GM18909 (cell line): ENCODE data around the gene HDGFL2.
"Not testable (repeated sequence)": the region's sequence is repeated elsewhere in the genome, so short reads cannot be mapped to it uniquely, and the experiment has no call there.

Experiments used
- ATAC-seq: cut with Tn5 transposase; IDR thresholded peaks from one replicate; pipeline ENCODE4 v1.9.1; 2021; ENCODE audit warnings: mild to moderate bottlenecking; ENCODE audit not compliant: unreplicated experiment, poor library complexity

The HDGFL2 gene

DNA sequence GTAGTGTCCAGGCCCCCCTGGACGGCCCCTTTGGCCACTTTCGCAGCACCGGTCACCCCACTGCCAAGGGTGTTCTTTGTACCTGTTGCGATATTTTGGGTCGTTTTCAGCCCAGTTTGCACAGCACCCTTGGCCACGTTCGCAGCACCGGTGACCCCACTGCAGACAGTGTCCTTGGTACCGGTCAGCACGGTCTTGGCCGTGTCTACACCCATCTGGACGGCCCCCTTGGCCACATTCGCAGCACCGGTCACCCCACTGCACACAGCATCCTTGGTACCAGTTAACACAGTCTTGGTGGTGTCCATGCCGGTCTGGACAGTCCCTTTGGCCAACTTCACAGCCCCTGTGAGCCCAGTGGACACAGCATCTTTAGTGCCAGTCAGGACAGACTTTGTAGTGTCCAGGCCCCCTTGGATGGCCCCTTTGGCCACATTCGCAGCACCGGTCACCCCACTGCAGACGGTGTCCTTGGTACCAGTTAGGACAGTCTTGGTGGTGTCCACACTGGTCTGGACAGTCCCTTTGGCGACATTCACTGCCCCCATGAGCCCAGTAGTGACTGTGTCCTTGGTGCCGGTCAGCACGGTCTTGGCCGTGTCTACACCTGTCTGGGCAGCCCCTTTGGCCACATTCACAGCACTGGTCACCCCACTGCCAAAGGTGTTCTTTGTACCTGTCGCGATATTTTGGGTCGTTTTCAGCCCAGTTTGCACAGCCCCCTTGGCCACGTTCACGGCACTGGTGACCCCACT lies 39.4 kb downstream of the HDGFL2 start:
- no peak for ATAC-seq

DNA sequence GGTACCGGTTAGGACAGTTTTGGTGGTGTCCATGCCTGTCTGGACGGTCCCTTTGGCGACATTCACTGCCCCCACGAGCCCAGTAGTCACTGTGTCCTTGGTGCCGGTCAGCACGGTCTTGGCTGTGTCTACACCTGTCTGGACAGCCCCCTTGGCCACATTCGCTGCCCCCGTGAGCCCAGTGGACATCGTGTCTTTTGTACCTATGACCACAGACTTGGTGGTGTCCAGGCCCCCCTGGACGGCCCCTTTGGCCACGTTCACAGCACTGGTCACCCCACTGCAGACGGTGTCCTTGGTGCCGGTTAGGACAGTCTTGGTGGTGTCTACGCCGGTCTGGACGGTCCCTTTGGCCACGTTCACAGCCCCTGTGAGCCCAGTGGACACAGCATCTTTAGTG lies 40.0 kb downstream of the HDGFL2 start:
- ATAC-seq: no peak

DNA sequence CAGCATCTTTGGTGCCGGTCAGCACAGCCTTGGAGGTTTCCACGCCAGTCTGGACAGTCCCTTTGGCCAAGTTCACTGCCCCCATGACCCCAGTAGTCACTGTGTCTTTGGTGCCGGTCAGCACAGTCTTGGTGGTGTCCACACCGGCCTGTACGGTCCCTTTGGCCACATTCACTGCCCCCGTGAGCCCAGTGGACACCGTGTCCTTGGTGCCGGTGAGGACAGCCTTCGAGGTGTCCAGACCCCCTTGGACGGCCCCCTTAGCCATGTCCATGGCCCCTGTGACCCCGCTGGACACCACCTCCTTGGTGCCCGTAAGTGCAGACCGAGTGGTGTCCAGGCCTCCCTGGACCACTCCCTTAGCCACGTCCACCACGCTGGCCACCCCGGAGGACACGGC lies 41.2 kb downstream of the HDGFL2 start:
- ATAC-seq: no peak

DNA sequence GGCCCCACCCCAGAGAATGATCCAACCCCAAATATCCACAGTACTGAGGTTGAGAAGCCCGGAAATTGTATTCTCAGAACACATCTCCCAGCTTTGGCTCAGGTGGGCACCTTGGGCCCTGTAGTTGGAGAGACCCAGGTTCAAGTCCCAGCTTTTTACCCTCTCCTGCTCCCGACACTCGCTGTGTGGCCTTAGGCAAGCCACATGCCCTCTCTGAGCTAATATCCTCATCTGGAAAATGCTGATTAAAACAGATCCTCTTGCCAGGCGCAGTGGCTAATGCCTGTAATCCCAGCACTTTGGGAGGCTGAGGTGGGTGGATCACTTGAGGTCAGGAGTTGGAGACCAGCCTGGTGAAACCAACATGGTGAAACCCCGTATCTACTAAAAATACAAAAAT lies 43.6 kb downstream of the HDGFL2 start:
- ATAC-seq: no peak

DNA sequence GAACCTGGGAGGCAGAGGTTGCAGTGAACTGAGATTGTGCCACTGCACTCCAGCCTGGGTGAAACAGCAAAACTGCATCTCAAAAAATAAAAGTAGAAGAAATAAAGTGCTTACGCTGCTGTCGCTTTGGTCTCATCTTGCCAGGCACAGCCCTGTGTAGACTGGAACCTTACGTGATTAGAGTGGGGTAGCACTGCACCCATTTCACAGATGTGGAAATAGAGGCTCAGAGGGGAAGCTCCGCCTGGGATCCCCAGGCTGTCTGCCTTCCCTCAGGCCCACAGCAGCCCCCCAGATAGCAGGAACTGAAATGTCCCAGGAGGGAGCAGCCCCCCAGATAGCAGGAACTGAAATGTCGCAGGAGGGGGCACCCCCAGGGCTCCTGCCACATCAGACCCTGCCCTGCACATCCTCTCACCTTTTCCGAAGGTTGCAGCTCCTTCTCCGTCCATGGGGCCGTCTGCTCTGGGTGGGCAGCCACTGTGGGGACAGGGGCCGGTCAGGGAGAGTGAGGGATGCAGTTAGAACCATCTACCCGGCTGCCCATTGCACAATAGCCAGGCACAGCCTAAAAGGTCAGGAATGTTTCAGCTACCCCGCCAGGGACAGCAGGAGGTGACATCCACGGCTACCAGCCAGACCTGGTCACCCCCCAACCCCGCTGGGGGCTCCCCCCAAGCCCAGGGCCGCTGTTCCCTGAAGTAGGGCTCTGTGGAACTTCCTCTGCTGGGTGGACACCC lies 44.3 kb downstream of the HDGFL2 start:
- no peak for ATAC-seq

DNA sequence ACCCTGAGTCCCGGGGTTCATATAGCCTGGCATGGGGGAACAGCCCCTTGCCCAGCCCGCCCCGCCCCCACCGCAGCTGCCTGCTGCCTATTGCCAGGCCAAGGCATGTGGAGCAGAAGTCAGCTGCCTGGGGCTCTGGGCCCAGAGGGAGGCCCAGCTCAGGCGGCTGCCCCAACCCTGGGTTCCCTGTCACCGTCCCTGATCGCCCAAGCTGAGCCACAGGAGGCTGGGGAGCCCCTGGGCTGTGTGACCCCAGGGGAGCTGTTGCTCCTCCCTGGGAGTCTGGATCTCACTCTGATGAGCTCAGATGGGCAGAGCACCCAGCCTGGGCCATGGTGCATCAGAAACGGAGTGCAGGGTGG lies 44.8 kb downstream of the HDGFL2 start:
- no peak for ATAC-seq

DNA sequence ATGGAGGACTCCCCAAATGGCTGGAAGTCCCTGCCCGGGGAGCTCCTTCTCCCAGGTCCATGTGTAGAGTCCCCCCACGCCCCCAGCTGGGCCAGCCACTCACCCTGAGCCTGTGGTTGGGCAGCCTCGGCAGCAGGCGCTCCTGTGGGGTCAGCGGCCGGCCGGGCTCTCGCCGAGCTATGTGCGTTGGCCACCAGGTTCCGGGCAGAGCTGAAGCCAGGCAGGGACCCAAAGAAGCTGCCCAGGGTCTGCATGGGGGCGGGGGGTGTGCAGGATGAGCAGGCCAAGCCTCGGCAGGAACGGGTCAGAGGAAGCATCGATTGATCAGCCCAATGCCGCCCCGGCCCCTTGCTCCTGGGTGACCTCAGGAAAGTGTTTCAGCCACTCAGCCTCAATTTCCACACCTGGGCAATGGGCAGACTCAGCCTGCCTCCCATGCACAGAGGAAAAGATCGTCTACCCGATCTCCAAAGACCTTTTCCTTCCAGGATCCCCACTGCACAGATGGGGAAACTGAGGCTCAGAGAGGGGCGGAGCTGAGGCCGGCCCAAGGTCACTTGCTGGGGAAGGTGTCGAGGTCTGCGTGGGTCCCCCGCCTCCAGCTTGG lies 45.5 kb downstream of the HDGFL2 start:
- ATAC-seq: no peak

DNA sequence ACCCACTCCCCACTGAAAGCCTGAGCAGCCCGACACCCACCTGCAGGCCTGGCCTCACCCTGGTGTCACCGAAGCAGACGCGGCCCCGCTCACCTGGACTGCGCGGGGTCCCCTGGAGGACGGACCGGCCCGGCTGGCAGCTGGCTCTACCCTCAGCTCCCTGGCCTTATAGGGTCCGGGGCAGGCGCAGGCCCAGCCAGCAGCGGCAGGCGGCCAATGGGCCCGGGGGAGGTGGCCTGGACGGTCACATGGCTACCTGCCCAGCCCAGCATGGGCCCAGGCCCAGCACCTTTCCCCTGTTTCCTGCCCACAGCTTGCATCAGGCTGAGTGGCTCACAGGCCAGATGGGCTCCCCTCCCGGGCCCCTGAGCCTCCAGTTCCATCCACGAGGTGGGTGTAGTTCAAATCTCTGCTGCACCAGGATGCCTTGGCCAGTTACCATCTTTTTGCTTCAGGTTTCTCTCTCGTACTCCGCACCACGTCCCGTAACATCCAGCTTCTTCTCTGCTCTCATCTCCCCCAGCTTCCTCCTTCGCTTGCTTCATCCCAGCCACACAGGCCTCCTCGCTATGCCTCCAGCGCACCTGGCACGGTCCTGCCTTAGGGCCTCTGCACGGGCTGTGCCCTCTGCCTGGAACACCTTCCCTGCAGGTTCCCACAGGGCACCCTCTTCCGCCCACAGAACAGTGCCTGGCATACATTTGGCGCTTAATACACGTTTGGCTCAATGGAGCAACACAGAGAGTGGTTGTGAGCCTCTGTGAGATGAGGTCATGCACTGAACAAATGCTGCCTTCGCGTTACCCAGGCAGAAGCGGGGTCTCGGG lies 46.5 kb downstream of the HDGFL2 start, which contains the start of gene PLIN4:
PLIN4 (minus strand) TSS at position 142 of the 827 bp plus-strand sequence. CDS start 214 bp downstream, outside the sequence.
- no peak for ATAC-seq

DNA sequence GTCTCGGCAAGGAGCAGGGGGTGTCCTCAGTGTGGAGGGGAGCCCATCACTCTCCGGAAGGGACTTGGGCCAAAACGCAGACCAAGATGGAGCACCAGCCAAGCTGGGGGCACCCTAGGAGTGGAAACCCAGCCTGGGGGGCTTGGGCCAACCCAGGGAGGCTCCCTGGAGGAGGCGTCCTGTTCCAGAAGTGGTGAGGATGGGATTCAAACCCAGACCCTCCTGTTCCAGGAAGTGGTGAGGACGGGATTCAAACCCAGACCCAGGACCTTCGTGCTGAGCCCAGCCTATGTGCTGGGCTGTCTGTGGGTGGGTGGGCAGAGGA lies 47.0 kb downstream of the HDGFL2 start:
- no peak for ATAC-seq

DNA sequence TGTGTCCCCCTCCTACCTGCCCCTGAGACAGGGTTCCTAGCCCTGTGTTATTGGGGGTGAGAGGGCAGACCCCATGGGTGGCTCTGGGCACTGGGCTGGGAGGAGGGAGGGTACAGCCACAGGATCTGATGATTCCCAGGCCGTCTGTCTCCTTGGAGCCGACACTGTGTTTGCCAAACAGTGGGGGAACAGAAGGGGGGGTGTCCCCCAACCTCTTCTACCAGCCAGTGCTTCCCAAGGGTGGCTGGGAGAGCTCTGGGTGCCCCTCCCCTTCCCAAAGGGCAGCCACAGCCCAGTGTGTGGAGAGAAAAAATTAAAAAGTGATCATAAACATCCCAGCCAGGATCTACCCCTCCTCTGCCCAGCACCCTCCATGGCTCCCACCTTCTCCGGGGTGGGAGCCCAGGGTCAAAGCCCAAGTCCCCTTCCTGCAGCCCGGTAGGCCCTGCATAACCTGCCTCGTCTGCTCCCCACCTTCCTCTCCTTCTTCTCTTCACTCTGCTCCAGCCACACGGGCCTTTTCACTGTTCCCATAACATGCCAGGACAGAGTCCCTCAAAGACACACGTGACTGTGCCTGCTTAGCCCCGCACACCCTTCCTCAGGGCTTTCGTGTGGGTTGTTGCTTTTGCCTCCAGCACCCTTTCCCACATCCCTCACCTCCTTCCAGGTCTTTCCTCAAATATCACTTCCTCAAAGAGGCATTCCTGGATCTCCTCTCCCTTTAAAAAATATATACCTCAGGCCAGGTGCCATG lies 47.6 kb downstream of the HDGFL2 start:
- ATAC-seq: no peak

DNA sequence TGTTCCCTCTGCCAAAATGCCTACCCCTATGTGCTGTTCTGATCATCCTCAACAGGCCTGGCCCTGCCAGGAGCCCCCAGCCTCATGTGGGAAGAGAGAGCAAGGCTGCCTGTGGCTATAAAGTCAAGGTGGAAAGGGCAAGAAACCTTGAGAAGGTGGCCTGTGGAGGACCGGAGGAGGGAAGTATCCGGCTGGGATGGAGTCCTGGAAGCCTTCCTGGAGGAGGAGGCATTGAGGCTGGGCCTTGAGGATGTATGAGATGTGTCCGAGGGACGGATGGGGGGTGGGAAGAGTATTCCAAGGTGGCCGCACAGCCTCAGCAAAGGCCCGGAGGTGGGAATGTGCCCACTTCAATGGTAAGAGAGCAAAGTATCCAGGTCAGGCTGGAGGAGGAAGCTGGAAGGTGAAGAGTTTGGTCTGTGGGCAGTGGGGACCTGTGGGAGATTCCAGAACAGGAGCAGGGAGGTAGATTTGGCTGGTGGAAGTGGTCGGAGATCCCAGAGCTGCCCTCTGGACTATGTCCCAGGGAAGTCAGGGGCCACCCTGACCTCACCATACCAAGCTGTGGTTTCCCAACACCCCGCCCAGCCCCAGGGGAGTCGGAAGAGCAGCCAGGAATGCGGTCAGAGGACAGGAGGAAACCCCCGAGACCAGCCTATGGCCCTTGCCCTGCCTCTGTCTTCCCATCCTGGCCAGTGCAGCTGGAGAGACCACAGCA lies 49.2 kb downstream of the HDGFL2 start:
- ATAC-seq: no peak

DNA sequence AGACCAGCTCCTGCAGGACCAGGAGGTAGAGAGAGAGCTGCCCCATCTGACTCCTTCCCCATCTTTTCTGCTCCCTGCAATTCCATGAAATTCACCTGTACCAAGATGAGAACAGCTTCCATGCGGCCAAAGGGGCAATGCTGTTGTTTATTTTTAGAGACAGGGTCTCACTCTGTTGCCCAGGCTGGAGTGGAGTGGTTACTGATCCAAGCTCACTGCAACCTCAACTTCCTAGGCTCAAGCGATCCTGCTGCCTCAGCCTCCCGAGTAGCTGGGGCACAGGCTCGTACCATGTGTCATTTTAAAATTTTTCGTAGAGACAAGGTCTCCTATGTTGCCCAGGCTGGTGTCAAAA lies 49.8 kb downstream of the HDGFL2 start:
- ATAC-seq: no peak

DNA sequence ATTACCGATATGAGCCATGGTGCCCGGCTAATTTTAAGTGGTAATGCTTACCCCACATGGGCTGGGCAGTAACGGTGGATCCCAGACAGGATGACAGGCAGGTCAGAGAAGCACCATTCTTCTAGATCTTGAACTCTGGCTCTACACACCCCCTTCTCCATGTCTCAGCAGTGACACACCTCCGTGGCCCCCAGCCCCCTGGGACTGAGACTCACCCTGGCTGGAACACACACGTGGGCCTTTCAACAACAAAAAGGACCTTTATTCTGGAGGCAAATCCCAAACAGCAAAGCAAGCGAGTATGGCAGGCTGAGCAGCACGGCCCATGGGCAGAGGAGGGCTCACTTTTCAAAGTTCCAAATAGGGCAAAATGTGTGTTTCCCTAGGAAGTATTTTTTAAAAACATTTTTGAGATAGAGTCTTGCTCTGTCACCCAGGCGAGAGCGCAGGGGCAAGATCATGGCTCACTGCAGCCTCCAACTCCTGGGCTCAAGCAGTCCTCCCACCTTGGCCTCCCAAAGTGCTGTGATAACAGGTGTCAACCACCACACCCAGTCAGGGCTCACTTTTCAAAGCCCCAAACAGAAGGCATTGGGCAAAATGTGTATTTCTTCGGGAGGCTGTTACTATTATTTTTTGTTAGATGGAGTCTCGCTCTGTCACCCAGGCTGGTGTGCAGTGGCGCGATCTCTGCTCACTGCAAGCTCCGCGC lies 50.4 kb downstream of the HDGFL2 start:
- ATAC-seq: no peak

DNA sequence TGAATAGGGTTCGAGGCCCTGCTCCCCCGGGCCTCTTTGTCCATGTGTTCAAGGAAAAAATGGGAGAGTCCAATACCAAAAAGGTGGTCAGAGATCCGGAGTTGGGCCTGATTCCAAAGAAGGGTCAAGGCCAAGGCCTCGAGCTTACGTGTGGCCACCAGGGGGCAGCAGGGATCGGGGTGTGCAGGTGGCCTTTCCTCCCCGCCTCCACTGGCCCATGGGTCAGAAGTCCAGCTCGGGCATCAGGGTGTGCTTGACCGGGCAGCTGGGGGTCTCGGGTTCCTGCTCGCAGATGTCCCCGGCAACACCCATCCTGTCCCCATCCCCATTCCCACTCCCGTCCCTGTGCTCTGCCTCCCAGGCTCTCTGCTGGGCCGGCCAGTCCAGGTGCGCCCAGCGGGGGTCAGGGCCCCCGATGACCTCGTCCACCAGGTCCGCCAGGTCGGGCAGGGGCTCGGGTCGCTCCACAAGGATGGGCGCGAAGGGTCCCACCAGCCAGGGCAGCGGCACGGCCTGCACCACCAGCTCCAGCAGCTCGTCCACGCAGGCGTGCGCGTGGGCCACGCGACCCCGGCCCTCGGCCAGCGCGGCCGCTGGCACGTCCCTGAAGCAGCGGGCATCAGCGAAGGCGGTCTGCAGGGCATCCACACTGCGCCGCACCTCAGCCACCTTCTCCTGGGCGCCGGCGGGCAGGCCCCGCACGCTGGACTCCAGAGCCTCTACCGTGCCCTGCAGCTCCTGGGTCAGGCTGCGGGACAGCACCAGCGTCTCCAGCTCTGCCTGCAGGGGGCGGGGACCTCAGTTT lies 51.4 kb downstream of the HDGFL2 start:
- ATAC-seq: no peak

DNA sequence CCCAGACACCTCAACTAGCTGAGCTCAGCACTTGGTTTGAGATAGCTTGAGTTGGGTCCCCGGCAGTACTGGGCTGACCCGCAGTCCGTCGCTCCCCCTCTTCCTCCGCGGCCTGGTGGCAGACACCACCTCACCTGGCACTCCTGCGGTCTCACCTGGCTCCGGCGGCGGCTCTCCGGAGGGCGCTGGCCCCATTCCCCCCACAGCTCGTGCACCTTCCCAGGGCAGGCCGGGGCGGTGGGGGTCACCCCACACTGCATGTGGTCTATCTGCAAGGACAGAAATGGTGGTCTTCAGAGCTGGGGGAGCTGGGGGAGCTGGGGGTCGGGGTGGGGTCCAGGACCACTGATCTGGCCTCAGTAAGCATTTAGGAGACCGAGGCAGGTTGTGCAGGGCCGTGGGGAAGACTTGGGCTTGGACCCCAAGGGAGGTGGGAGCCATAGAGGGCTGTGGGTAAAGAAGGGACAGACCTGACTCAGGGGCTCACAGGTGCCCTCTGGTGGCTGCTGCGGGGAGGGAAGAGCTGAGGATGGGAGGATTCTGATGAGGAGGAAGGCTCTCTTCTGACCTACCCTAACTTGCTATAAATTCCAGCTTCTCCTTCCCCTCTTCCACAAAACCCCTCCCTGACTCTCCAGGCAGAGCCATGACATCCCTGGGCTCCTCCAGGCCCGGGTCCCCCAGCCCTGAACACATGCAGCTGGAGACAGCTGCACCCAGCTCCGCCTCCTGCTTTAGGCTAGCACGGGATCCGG lies 52.9 kb downstream of the HDGFL2 start:
- no peak for ATAC-seq

DNA sequence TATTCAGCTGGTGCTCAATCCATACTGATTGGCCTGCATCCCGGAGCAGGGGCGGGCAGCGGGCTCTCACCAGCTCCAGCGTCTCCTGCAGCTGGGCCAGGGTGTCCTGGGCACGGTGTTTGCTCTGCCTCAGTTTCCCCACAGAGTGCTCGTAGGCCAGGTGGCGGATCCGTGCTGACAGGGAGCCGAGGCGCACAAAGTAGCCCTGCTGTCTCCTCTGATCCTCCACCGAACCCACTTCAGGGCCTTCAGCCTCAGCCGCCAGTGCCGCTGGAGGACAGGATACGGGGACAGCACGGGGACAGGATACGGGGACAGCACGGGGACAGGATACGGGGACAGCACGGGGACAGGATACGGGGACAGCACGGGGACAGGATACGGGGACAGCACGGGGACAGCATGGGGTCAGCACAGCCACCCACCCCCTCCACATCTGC lies 53.5 kb downstream of the HDGFL2 start:
- ATAC-seq: no peak

DNA sequence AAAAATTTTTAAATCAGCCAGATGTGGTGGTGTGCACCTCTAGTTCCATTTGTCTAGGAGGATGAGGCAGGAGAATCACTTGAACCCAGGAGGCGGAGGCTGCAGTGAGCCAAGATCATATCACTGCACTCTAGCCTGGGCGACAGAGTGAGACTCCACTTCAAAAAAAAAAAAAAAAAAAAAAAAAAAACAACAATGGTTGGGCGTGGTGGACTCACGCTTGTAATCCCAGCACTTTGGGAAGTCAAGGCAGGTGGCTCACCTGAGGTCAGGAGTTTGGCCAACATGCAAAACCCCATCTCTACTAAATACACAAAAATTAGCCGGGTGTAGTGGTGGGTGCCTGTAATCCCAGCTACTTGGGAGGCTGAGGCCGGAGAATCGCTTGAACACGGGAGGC lies 55.3 kb downstream of the HDGFL2 start:
- not testable (repeated sequence) for ATAC-seq
